GM12878 (cell line): ENCODE results near the gene PAK6.

Source experiments
- BACH1 ChIP-seq: fragments of 450-650 bp; IDR thresholded peaks from 2 replicates; pipeline ENCODE4 v1.6.1; 2017; ENCODE audit warnings: mild to moderate bottlenecking, borderline replicate concordance
- CEBPB ChIP-seq, 2 experiments: fragments of 150-350 bp in 1 of 2; IDR thresholded peaks; 2 replicates each; pipeline ENCODE4 v1.6.1; 2012 to 2014; ENCODE audit warnings: low read depth in 2 of 2, low read length in 2 of 2, borderline replicate concordance in 1 of 2, inconsistent platforms in 1 of 2
- CREB1 ChIP-seq: IDR thresholded peaks from 2 replicates; pipeline ENCODE4 v1.6.1; 2012; ENCODE audit warnings: low read depth, mild to moderate bottlenecking, inconsistent platforms
- EP300 ChIP-seq, 2 experiments: fragments of 150-350 bp in 1 of 2; IDR thresholded peaks; 2 replicates each; pipeline ENCODE4 v1.6.1; 2011 to 2012; ENCODE audit warnings: low read depth in 2 of 2, low read length in 2 of 2, borderline replicate concordance in 1 of 2, improper control_type of control experiment in 1 of 2, inconsistent platforms in 1 of 2; ENCODE audit not compliant: control insufficient read depth in 1 of 2
- EZH2 ChIP-seq: IDR thresholded peaks from 2 replicates; pipeline ENCODE4 v1.6.1; 2012; ENCODE audit warnings: low read depth, mild to moderate bottlenecking, control low read depth, inconsistent platforms, low read length, borderline replicate concordance; ENCODE audit not compliant: control insufficient read depth
- MEF2B ChIP-seq: fragments of 450-650 bp; IDR thresholded peaks from 2 replicates; pipeline ENCODE4 v1.6.1; 2018; ENCODE audit warnings: mild to moderate bottlenecking, moderate library complexity; ENCODE audit not compliant: partially characterized antibody, poor library complexity, severe bottlenecking
- POLR2A ChIP-seq: IDR thresholded peaks from 2 replicates; pipeline ENCODE4 v1.6.1; 2011; ENCODE audit warnings: low read depth, mild to moderate bottlenecking, low read length
- SREBF2 ChIP-seq: IDR thresholded peaks from 2 replicates; pipeline ENCODE4 v1.6.1; 2012; ENCODE audit warnings: mild to moderate bottlenecking, low read length
- TCF12 ChIP-seq: IDR thresholded peaks from 2 replicates; pipeline ENCODE4 v1.6.1; 2011; ENCODE audit warnings: low read depth, mild to moderate bottlenecking, low read length
- WRNIP1 ChIP-seq: IDR thresholded peaks from 2 replicates; pipeline ENCODE4 v1.6.1; 2011; ENCODE audit warnings: low read depth, low read length, improper control_type of control experiment, borderline replicate concordance
- YY1 ChIP-seq: IDR thresholded peaks from 2 replicates; pipeline ENCODE4 v1.6.1; 2011; ENCODE audit warnings: low read depth, mild to moderate bottlenecking, low read length
- TF ChIP-seq, protein P1 (sequence below): fragments of 450-650 bp; formaldehyde crosslinking; IDR thresholded peaks from 2 replicates; pipeline ENCODE4 v1.4.0; 2022; ENCODE audit warnings: mild to moderate bottlenecking, moderate library complexity
- TF ChIP-seq, protein P2 (sequence below), 3 experiments: IDR thresholded peaks in 2 of 3; conservative IDR thresholded peaks in 1 of 3; 2 replicates each; pipeline ENCODE4 v1.5.1; 2011; ENCODE audit warnings: low read depth in 3 of 3, low read length in 3 of 3, mild to moderate bottlenecking in 3 of 3, control low read depth in 2 of 3, moderate library complexity in 2 of 3, inconsistent platforms in 1 of 3, mixed read lengths in 1 of 3; ENCODE audit not compliant: control insufficient read depth in 2 of 3, insufficient read depth in 1 of 3; ENCODE audit errors: extremely low read depth in 1 of 3

DNA sequence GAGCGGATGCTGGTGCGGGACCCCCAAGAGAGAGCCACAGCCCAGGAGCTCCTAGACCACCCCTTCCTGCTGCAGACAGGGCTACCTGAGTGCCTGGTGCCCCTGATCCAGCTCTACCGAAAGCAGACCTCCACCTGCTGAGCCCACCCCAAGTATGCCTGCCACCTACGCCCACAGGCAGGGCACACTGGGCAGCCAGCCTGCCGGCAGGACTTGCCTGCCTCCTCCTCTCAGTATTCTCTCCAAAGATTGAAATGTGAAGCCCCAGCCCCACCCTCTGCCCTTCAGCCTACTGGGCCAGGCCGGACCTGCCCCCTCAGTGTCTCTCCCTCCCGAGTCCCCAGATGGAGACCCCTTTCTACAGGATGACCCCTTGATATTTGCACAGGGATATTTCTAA lies 37.1 kb downstream of the PAK6 start:
- TF ChIP-seq SREBF2 (no peak), EP300 (IDR thresholded peaks at IDR 0.05; ENCODE audit: borderline replicate concordance in 1 of 2, control insufficient read depth in 1 of 2, low read depth in 2 of 2, low read length in 2 of 2) (no peak), WRNIP1 (no peak), YY1 (no peak), POLR2A (no peak), MEF2B (no peak), CEBPB (IDR thresholded peaks at IDR 0.05; ENCODE audit: borderline replicate concordance in 1 of 2, low read depth in 2 of 2, low read length in 2 of 2) (no peak), EZH2 (no peak), CREB1 (no peak), TCF12 (no peak), BACH1 (no peak)
- TF ChIP-seq, protein P1, sequence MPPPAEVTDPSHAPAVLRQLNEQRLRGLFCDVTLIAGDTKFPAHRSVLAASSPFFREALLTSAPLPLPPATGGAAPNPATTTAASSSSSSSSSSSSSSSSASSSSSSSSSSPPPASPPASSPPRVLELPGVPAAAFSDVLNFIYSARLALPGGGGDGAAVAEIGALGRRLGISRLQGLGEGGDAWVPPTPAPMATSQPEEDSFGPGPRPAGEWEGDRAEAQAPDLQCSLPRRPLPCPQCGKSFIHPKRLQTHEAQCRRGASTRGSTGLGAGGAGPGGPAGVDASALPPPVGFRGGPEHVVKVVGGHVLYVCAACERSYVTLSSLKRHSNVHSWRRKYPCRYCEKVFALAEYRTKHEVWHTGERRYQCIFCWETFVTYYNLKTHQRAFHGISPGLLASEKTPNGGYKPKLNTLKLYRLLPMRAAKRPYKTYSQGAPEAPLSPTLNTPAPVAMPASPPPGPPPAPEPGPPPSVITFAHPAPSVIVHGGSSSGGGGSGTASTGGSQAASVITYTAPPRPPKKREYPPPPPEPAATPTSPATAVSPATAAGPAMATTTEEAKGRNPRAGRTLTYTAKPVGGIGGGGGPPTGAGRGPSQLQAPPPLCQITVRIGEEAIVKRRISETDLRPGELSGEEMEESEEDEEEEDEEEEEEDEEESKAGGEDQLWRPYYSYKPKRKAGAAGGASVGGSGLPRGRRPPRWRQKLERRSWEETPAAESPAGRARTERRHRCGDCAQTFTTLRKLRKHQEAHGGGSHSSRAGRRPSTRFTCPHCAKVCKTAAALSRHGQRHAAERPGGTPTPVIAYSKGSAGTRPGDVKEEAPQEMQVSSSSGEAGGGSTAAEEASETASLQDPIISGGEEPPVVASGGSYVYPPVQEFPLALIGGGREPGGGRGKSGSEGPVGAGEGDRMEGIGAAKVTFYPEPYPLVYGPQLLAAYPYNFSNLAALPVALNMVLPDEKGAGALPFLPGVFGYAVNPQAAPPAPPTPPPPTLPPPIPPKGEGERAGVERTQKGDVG (CRISPR knock-in tag): no peak
- TF ChIP-seq, protein P2, sequence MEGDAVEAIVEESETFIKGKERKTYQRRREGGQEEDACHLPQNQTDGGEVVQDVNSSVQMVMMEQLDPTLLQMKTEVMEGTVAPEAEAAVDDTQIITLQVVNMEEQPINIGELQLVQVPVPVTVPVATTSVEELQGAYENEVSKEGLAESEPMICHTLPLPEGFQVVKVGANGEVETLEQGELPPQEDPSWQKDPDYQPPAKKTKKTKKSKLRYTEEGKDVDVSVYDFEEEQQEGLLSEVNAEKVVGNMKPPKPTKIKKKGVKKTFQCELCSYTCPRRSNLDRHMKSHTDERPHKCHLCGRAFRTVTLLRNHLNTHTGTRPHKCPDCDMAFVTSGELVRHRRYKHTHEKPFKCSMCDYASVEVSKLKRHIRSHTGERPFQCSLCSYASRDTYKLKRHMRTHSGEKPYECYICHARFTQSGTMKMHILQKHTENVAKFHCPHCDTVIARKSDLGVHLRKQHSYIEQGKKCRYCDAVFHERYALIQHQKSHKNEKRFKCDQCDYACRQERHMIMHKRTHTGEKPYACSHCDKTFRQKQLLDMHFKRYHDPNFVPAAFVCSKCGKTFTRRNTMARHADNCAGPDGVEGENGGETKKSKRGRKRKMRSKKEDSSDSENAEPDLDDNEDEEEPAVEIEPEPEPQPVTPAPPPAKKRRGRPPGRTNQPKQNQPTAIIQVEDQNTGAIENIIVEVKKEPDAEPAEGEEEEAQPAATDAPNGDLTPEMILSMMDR (IDR thresholded peaks at IDR 0.05 in 2 of 3, conservative IDR thresholded peaks at IDR 0.05 in 1 of 3; ENCODE audit: control insufficient read depth in 2 of 3, extremely low read depth in 1 of 3, insufficient read depth in 1 of 3, low read depth in 3 of 3, low read length in 3 of 3): no peak
